COLO668 (cell line): Measurements from ENCODE around the gene GRK6.

Source experiments
- DNase-seq: peaks from one replicate; lab custom pipeline; 2025; ENCODE audit not compliant: unreplicated experiment; lab: John Stamatoyannopoulos, UW

GRK6 gene

GRCh38 chr5:177425801-177426565 is 493 bp upstream of the GRK6 start:
- DNase-seq: peak; percentile 97

GRCh38 chr5:177427211-177427822 is 841 bp downstream of the GRK6 start:
- no peak for DNase-seq

DNA sequence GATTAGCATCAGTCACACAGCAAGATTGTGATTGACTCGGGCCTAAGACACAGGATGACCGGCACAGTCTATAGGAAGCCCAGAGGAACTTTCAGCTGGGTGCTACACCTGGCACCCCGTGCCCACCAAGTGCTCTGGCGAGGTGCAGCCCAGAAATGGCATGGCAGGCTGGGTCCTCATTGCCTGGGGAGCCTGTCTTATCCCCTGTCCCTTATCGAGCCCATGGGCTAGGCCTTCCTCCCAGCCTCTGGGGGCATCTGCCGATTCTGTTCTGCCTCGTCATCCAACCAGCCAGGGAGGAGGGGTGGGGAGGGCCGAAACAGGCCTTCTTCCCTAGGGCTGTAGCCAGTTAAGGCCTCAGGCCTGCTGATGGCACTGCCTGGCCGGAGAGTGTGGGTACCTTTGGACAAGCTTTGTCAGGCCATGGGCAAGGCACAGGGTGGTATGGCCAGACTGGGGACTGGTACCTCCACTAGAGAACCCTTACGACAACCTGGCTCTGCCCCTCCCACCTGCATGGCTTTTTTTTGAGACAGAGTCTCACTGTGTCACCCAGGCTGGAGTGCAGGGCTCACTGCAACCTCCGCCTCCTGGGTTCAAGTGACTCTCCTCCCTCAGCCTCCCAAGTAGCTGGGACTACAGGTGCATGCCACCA is 1.6 kb downstream of the GRK6 start:
- DNase-seq: no peak

- no peak for DNase-seq
Measured at GRCh38 chr5:177428574-177429217, 2.2 kb downstream of the GRK6 start.

GRCh38 chr5:177429248-177430040 is 3.0 kb downstream of the GRK6 start:
- DNase-seq: no peak

GRCh38 chr5:177430140-177430951 is 3.9 kb downstream of the GRK6 start:
- DNase-seq: no peak

DNA sequence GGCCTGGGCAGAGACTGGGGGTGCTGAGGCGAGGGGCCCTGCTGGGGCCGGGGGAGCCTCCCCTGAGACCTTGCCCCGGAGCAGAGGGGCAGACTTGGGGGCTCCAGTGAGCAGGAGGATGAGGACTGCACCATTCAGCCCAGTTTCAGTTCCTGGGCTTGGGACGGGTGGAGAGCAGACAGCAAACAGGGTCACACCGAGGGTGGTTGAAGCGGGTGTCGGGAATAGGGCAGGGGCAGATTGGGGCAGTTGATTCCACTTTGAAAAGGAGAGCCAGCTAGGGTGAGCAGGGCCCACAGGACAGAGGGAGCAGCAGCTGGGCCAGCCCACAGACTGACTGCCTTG is 4.5 kb downstream of the GRK6 start:
- no peak for DNase-seq

DNA sequence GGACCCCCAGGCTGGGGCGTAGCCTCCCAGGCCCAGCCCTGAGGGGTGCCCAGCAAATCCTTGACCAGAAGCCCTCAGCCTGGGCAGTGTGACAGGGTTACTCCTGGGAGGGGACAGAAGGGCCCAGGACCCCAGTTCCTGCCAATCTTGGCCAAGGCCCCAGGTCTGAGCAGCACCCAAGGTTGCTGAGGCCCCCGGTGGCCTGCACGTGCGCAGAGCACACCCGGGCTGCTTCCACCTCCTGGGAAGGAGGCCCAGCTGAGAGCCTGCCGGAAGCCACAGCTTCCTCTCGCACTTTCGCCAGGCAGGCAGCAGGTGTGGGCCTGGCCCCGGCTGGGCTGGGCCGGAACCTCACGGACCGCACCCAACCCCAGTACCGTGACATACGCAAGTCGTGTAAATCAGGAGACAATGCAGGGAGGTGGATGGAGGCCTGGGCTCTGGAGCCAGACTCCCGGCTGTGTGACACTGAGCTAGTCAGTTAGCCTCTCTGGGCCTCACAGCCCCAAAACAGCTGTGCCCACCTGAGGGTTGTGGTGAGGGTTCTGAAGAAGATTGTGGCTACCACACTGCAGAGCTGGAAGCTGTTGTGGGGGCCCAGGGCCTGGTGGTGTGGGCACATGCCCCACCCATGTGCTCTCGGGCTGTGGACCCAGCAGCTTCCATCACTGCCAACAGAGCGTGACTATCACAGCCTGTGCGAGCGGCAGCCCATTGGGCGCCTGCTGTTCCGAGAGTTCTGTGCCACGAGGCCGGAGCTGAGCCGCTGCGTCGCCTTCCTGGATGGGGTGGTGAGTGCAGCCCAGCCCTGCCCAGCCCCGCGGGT is 5.1 kb downstream of the GRK6 start:
- DNase-seq: no peak

DNA sequence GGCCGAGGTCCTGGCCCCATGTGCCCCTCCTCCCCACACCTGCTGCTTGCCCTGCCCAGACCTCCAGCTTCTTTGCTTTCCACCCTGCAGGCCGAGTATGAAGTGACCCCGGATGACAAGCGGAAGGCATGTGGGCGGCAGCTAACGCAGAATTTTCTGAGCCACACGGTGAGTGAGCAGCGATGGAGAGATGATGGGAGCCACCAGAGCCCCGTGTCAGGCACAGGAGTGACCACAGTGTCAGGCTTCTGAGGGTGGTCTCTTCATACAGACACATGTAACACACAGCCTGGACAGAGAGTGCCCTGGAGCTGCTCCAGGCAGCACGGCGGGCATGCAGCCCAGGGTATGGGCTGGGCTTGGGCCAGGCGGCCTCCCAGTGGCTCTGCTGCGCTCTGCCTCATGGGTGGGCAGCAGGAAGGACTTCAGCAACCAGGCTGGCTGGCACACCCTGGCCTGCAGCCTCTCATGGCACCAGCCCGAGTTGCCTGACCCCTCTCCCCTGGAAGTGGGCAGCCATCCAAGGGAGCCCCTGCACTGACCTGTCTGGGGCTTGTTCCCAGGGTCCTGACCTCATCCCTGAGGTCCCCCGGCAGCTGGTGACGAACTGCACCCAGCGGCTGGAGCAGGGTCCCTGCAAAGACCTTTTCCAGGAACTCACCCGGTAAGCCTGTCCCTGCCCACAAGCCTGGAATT is 5.8 kb downstream of the GRK6 start:
- no peak for DNase-seq

- DNase-seq: no peak
Measured at GRCh38 chr5:177432839-177433657, 6.6 kb downstream of the GRK6 start.

DNA sequence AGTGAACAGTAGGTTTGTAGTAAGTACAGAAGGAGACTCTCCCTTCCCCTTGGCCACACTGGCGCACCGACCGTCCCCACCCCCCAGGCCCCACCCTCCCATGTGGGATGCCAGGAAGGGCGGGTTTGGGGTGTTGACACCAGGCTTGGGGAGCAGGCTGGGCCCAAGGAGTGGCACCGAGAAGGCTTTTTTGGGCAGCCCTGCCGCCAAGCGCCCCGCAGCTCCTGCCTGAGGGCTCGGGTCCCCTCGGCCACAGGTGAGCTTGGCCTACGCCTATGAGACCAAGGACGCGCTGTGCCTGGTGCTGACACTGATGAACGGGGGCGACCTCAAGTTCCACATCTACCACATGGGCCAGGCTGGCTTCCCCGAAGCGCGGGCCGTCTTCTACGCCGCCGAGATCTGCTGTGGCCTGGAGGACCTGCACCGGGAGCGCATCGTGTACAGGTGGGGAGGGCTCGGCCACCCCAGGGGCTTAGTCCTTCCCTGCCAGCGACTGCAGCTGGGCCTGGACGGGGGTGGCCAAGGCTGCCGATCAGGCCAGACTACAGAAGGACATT is 7.3 kb downstream of the GRK6 start:
- DNase-seq: no peak

- no peak for DNase-seq
Measured at GRCh38 chr5:177434437-177434836, 8.0 kb downstream of the GRK6 start.

GRCh38 chr5:177434942-177435738 is 8.7 kb downstream of the GRK6 start:
- DNase-seq: no peak

GRCh38 chr5:177435847-177436536 is 9.5 kb downstream of the GRK6 start:
- no peak for DNase-seq

DNA sequence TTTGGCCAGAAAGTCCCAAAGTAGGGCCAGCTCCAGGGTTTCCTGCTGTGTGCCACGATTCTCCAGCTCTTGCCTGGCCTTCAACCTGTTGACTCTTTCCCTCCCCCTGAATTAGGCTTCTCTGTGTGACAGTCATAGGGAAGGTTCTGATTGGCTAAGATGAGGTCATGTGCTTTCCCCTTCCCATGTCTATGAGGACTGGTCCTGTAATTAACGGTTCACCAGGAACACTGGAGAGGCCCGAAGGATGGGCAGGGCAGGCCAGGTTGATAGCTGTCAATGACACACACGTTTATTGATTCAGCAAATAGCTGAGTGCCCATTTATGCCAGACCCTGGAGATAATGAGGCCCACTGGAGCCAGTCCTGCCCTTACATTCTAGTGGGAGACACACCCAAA is 11.1 kb downstream of the GRK6 start:
- DNase-seq: no peak

DNA sequence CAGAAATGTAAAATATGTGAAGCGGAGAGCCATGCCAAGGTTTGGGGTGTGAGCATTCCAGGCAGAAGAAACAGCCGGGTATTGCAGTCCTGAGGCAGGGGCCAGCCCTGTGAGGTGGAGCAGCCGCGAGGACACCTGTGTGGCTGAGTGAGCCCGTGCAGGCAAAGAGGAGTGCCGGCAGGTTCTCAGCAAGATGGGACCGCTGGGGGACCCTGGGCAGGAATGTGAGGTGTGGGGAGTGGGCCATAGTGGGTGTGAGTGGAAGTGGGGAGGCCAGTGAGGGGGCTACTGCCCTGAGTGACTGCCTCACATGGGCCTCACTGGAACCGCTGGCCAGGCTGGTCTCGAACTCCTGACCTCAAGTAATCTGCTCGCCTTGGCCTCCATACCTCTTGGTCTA is 12.0 kb downstream of the GRK6 start:
- DNase-seq: no peak
